ENCODE measurements around the gene SCYGR2. TPM values are rescaled to one million over a fixed set of nuclear protein-coding genes. Genes with fewer than 3 reads are reported as not detected.

The SCYGR2 gene
- total RNA-seq, 2 donors from 2014 or later, result not detected

DNA sequence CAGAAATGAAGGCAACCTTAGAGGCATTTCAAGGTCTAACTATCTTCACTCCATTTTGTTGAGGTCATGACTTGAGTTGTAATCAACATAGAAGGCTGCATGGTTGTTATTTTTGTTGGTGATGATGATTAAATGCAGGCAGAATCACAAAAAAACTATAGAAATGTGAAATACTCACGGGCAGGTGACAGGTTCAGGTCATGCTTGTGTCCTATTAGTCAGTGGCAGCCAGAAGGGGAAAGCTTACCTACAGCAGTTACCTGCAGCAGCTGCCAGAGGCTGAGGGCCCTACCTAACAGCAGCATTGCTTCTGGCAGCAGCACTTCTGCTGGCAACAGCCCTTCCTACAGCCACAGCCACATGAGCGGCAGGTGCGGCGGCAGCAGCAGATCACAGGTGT, 15.6 kb downstream of the SCYGR2 start:
- Histone ChIP-seq H3K27me3 (ENCODE audit: control insufficient read depth, insufficient read depth, low read length, poor library complexity, severe bottlenecking) (no peaks in the 10 kb centered on the region), H3K27ac (ENCODE audit: low read depth, low read length) (no peak overlapping the region), H3K9ac (ENCODE audit: extremely low read depth, low read length, poor library complexity, severe bottlenecking) (no peak overlapping the region), H3K36me3 (ENCODE audit: control insufficient read depth, insufficient read depth, low read length) (no peaks in the 10 kb centered on the region), H3K9me3 (ENCODE audit: control insufficient read depth, low read length) (no peaks in the 10 kb centered on the region), H3K4me1 (ENCODE audit: control insufficient read depth, insufficient read depth, low read length) (peaks cover 4% of the 10 kb centered on the region), H3K4me3 (ENCODE audit: low read length) (no peak overlapping the region)
- H3K4me1 Mint-ChIP-seq, result peaks cover 17% of the 10 kb centered on the region
- TF ChIP-seq, protein P1, sequence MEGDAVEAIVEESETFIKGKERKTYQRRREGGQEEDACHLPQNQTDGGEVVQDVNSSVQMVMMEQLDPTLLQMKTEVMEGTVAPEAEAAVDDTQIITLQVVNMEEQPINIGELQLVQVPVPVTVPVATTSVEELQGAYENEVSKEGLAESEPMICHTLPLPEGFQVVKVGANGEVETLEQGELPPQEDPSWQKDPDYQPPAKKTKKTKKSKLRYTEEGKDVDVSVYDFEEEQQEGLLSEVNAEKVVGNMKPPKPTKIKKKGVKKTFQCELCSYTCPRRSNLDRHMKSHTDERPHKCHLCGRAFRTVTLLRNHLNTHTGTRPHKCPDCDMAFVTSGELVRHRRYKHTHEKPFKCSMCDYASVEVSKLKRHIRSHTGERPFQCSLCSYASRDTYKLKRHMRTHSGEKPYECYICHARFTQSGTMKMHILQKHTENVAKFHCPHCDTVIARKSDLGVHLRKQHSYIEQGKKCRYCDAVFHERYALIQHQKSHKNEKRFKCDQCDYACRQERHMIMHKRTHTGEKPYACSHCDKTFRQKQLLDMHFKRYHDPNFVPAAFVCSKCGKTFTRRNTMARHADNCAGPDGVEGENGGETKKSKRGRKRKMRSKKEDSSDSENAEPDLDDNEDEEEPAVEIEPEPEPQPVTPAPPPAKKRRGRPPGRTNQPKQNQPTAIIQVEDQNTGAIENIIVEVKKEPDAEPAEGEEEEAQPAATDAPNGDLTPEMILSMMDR (conservative IDR thresholded peaks at IDR 0.05), result no peak
- 97% methylated on average over 2 of the region's 4 CpGs; no CpG with 5 or more reads in 1 of the 2 experiments for WGBS, 2 experiments (ENCODE audit: insufficient coverage in 1 of 2, insufficient read length in 1 of 2)
- no peaks in the 10 kb centered on the region for H3K36me3 Mint-ChIP-seq (ENCODE audit: low read depth)
- no peaks in the 10 kb centered on the region for H3K9me3 Mint-ChIP-seq
- DNase-seq, result no peak
- peaks cover 3% of the 10 kb centered on the region for H3K27me3 Mint-ChIP-seq (ENCODE audit: insufficient read depth)
- no peak overlapping the region for H3K4me3 Mint-ChIP-seq
- H3K27ac Mint-ChIP-seq, result no peak overlapping the region

DNA sequence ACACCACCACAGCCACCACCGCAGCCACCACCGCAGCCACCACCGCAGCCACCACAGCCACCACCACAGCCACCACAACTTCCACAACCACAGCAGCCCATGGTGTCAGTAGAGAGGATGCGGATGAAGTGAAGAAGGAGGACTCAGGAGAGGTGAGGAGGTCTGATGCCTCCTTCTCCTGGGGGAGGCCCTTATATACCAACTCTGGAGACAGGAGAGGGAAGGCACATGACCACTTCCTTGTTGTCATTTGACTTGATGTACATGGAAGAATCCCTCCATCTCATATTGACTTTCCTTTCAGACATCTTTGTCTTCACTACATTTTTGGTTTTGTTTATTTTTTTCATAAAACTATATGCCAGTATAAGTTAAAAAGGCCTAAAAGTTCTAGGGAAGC, 16.0 kb downstream of the SCYGR2 start, which contains the start of gene SCYGR3:
SCYGR3 (minus strand) TSS at position 101 of the 400 bp plus-strand sequence; CDS start at position 101, 0 bp downstream.
- no peaks in the 10 kb centered on the region for H3K9me3 ChIP-seq (ENCODE audit: control insufficient read depth, low read length)
- Mint-ChIP-seq H3K27ac (no peak within 1 kb of the TSS), H3K4me3 (no peak within 1 kb of the TSS), H3K9me3 (no peaks in the 10 kb centered on the region), H3K4me1 (peaks cover 17% of the 10 kb centered on the region), H3K27me3 (ENCODE audit: insufficient read depth) (peaks cover 3% of the 10 kb centered on the region), H3K36me3 (ENCODE audit: low read depth) (no peaks in the 10 kb centered on the region)
- no peaks in the 10 kb centered on the region for H3K36me3 ChIP-seq (ENCODE audit: control insufficient read depth, insufficient read depth, low read length)
- no peak within 1 kb of the TSS for H3K27ac ChIP-seq (ENCODE audit: low read depth, low read length)
- no peak for DNase-seq
- no peaks in the 10 kb centered on the region for H3K27me3 ChIP-seq (ENCODE audit: control insufficient read depth, insufficient read depth, low read length, poor library complexity, severe bottlenecking)
- TF ChIP-seq, protein P1 (conservative IDR thresholded peaks at IDR 0.05), result no peak
- 100% methylated on average over 1 of the region's 4 CpGs; no CpG with 5 or more reads in 1 of the 2 experiments for WGBS, 2 experiments (ENCODE audit: insufficient coverage in 1 of 2, insufficient read length in 1 of 2)
- H3K4me3 ChIP-seq (ENCODE audit: low read length), result no peak within 1 kb of the TSS
- peaks cover 4% of the 10 kb centered on the region for H3K4me1 ChIP-seq (ENCODE audit: control insufficient read depth, insufficient read depth, low read length)
- H3K9ac ChIP-seq (ENCODE audit: extremely low read depth, low read length, poor library complexity, severe bottlenecking), result no peak within 1 kb of the TSS

DNA sequence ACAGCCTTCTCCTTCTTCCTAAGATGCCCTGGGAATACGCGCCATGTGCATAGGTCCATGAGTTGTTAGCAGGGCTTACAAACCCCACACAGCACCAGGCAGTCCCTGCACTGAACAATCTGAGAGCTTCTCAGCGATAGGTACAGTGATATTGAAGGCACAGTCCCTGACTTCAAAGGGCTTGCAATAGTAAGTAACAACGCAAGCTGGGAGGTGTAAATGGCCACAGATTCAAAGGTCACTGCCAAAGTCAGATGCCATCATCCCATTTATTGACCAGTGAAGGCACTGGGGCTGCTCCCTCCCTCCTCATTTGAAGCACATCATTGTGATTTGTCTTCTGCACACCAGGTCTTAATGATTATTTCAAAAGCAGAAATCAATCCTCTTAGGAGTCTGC, 16.5 kb downstream of the SCYGR2 start:
- no peaks in the 10 kb centered on the region for H3K36me3 Mint-ChIP-seq (ENCODE audit: low read depth)
- Histone ChIP-seq H3K4me1 (ENCODE audit: control insufficient read depth, insufficient read depth, low read length) (peaks cover 4% of the 10 kb centered on the region), H3K9me3 (ENCODE audit: control insufficient read depth, low read length) (no peaks in the 10 kb centered on the region), H3K27ac (ENCODE audit: low read depth, low read length) (no peak overlapping the region), H3K4me3 (ENCODE audit: low read length) (no peak overlapping the region), H3K36me3 (ENCODE audit: control insufficient read depth, insufficient read depth, low read length) (no peaks in the 10 kb centered on the region), H3K9ac (ENCODE audit: extremely low read depth, low read length, poor library complexity, severe bottlenecking) (no peak overlapping the region), H3K27me3 (ENCODE audit: control insufficient read depth, insufficient read depth, low read length, poor library complexity, severe bottlenecking) (no peaks in the 10 kb centered on the region)
- peaks cover 17% of the 10 kb centered on the region for H3K4me1 Mint-ChIP-seq
- H3K9me3 Mint-ChIP-seq, result no peaks in the 10 kb centered on the region
- H3K27me3 Mint-ChIP-seq (ENCODE audit: insufficient read depth), result peaks cover 3% of the 10 kb centered on the region
- H3K4me3 Mint-ChIP-seq, result no peak overlapping the region
- 92 to 100% methylated on average over 2 to 4 of the region's 4 CpGs for WGBS, 2 experiments (ENCODE audit: insufficient coverage in 1 of 2, insufficient read length in 1 of 2)
- H3K27ac Mint-ChIP-seq, result no peak overlapping the region
- DNase-seq, result no peak
- TF ChIP-seq, protein P1 (conservative IDR thresholded peaks at IDR 0.05), result no peak

Measured in endodermal cell (in vitro differentiated cells).